Chondrocyte (in vitro differentiated cells): ENCODE results near the gene XPO6. TPM values are rescaled to one million over a fixed set of nuclear protein-coding genes. Genes with fewer than 3 reads are reported as not detected.
A peak's percentile ranks its signal among the peaks of the same experiment; 100 is the strongest.
"Not testable (repeated sequence)": the region's sequence is repeated elsewhere in the genome, so short reads cannot be mapped to it uniquely, and the experiment has no call there.

ENCODE experiments used
- DNase-seq: peaks from one replicate; pipeline ENCODE4 v3.0.0; 2021; ENCODE audit warnings: mixed read lengths, low spot score
- H3K27ac Mint-ChIP-seq: one replicate; pipeline ENCODE4 v1.8.0; 2021; ENCODE audit warnings: mild to moderate bottlenecking, moderate library complexity, mixed read lengths; ENCODE audit not compliant: unreplicated experiment
- H3K27me3 Mint-ChIP-seq: 2 replicates; pipeline ENCODE4 v1.8.0; 2021; ENCODE audit warnings: low read depth, mixed read lengths
- H3K36me3 Mint-ChIP-seq: 2 replicates; pipeline ENCODE4 v1.8.0; 2021; ENCODE audit warnings: low read depth, mixed read lengths
- H3K4me1 Mint-ChIP-seq: 2 replicates; pipeline ENCODE4 v1.8.0; 2021; ENCODE audit warnings: low read depth, mild to moderate bottlenecking, mixed read lengths
- H3K4me3 Mint-ChIP-seq: one replicate; pipeline ENCODE4 v1.8.0; 2021; ENCODE audit warnings: mild to moderate bottlenecking, moderate library complexity, mixed read lengths; ENCODE audit not compliant: unreplicated experiment
- H3K9me3 Mint-ChIP-seq: 2 replicates; pipeline ENCODE4 v1.8.0; 2021; ENCODE audit warnings: low read depth, mixed read lengths
- total RNA-seq: library from RNA; stranded (reverse); gene quantifications from 3 replicates; pipeline ENCODE4 v1.2.1, GENCODE V29; 2021
- TF ChIP-seq, protein P1 (sequence below): fragments of 200-600 bp; sonication (generic); IDR thresholded peaks from 2 replicates; pipeline ENCODE4 v1.5.0; 2021; ENCODE audit warnings: antibody characterized with exemption, mild to moderate bottlenecking, moderate library complexity

XPO6 gene
- total RNA-seq, 1 donor from 2014 or later = 124 TPM

DNA sequence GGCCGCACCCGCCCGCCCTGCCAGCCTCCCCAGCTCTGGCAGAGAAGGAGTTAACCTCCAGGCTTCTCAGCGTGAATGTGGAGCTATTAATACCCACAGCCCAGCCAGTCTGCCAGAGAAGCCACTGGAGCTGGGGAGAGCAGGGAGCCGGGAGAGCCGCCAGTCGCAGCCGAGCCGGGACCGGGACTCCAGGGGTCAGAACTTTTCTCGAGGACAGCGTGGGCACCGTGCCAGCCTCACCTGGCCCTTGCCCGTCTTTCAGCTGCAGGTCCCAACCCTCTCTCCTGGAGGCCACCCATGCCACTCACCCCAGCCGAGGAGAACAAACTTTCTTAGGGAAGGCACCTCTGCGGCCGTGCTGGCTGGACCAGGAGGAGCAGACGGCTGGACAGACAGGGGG, 46.8 kb upstream of the XPO6 start:
- Mint-ChIP-seq H3K4me1 (peaks cover 10% of the 10 kb centered on the region), H3K36me3 (peaks cover 2% of the 10 kb centered on the region), H3K27ac (no peak overlapping the region), H3K4me3 (peak overlapping the region; percentile 67), H3K9me3 (no peaks in the 10 kb centered on the region), H3K27me3 (peaks cover 26% of the 10 kb centered on the region)
- no peak for DNase-seq
- TF ChIP-seq, protein P1, sequence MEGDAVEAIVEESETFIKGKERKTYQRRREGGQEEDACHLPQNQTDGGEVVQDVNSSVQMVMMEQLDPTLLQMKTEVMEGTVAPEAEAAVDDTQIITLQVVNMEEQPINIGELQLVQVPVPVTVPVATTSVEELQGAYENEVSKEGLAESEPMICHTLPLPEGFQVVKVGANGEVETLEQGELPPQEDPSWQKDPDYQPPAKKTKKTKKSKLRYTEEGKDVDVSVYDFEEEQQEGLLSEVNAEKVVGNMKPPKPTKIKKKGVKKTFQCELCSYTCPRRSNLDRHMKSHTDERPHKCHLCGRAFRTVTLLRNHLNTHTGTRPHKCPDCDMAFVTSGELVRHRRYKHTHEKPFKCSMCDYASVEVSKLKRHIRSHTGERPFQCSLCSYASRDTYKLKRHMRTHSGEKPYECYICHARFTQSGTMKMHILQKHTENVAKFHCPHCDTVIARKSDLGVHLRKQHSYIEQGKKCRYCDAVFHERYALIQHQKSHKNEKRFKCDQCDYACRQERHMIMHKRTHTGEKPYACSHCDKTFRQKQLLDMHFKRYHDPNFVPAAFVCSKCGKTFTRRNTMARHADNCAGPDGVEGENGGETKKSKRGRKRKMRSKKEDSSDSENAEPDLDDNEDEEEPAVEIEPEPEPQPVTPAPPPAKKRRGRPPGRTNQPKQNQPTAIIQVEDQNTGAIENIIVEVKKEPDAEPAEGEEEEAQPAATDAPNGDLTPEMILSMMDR = no peak

DNA sequence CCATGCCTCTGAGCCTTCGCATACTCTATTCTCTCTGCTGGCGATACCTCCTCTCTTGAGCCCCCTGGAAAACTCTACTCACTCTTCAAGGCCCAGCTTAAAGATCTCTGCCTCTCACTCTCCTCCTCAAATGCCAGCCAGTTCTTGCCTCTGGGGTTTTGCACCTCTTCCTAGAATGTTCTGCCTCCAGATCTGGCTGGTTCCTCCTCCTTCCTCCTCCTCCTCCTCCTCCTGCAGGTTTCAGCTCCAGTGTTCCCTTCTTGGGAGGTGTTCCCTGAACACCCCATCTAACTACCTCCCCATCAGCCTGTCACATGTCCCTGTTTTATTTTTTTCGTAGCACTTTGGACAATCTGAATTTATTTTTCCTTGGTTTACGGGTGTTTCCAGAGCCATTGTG, 45.5 kb upstream of the XPO6 start:
- H3K27ac Mint-ChIP-seq = no peak overlapping the region
- no peaks in the 10 kb centered on the region for H3K36me3 Mint-ChIP-seq
- H3K4me1 Mint-ChIP-seq = peaks cover 10% of the 10 kb centered on the region
- no peak for DNase-seq
- peaks cover 19% of the 10 kb centered on the region for H3K27me3 Mint-ChIP-seq
- H3K9me3 Mint-ChIP-seq = peaks cover 7% of the 10 kb centered on the region
- no peak overlapping the region for H3K4me3 Mint-ChIP-seq
- TF ChIP-seq, protein P1 = no peak

DNA sequence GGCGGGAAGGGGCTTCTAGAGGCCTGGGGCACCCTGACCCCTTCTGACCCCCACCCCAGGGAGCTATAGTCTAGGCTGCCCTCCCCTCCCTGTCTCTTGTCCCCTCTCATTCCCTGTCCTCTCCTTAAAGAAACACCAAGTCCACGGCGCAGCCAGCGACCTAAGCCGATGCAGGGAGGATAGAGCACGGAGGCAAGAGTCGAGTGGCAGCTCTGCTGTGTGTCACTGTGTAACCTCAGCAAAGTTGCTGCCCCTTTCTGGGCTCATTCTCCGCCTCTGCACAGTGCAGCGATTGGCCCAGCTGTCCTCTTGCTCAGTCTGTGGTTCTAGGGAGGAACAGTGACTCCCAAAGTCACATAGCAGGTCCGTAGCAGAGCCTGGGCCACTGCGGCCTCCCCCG, 44.1 kb upstream of the XPO6 start:
- Mint-ChIP-seq H3K9me3 (peaks cover 7% of the 10 kb centered on the region), H3K27me3 (peaks cover 16% of the 10 kb centered on the region), H3K27ac (no peak overlapping the region), H3K4me3 (no peak overlapping the region), H3K4me1 (peaks cover 10% of the 10 kb centered on the region), H3K36me3 (no peaks in the 10 kb centered on the region)
- DNase-seq = no peak
- TF ChIP-seq, protein P1 = no peak

DNA sequence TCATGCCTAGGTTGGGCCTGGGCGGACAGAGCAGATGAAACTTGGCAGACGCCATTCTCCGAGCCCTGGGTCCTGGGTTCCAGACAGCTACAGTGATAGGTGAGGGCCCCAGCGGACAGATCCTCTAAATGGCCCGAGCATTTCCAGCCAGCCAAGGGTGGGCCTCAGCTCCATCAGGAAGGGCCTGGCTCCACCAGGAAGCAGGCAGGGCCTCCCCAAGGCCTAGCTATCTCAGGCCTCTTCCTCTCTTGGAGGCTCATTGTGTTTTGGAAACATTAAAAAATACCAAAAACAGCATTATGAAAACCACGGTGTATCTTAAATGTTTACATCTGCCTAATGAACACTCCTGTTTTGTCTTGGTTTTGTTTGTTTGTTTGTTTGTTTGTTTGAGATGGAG, 42.4 kb upstream of the XPO6 start:
- Mint-ChIP-seq H3K27ac (no peak overlapping the region), H3K4me3 (no peak overlapping the region), H3K9me3 (peaks cover 7% of the 10 kb centered on the region), H3K4me1 (peaks cover 4% of the 10 kb centered on the region), H3K36me3 (no peaks in the 10 kb centered on the region), H3K27me3 (peaks cover 12% of the 10 kb centered on the region)
- DNase-seq = no peak
- TF ChIP-seq, protein P1 = no peak

DNA sequence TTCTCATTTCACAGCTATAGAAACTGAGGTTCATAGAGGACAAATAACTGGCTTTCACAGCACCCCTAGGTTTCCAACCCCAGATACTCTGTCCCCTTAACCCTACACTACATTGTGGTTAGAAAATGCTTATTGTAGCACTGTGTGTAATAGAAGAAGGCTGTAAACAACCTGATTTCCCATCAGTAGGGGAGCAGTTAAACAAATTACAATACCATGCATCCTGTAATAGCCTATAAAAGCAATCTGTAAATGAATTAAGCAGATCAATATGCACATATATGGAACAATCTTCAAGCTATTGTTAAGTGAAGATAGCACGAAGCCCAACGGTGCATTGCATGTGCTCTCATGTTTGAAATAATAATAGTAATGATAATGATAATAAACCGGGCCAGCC, 39.2 kb upstream of the XPO6 start:
- TF ChIP-seq, protein P1 = no peak
- DNase-seq = no peak
- Mint-ChIP-seq H3K9me3 (peaks cover 7% of the 10 kb centered on the region), H3K4me1 (no peaks in the 10 kb centered on the region), H3K27ac (no peak overlapping the region), H3K36me3 (no peaks in the 10 kb centered on the region), H3K4me3 (no peak overlapping the region), H3K27me3 (peaks cover 12% of the 10 kb centered on the region)

DNA sequence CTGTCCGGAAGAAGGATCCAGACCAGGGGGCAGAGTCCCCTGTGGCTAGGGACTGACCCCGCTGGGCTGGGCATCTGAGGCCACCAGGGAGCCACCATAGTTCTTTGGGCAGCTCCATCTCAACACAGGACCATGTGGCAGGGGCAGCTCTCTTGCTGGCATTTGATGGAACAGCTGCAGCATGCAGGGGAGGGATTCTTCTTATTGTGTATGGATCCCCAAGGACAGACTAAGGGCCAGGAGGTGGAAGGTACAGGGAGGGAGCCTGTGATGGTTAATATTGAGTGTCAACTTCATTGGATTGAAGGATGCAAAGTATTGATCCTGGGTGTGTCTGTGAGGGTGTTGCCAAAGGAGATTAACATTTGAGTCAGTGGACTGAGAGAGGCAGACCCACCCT, 37.7 kb upstream of the XPO6 start:
- peaks cover 12% of the 10 kb centered on the region for H3K27me3 Mint-ChIP-seq
- H3K36me3 Mint-ChIP-seq, H3K4me1 Mint-ChIP-seq, DNase-seq, H3K4me3 Mint-ChIP-seq, H3K27ac Mint-ChIP-seq, H3K9me3 Mint-ChIP-seq: not testable (repeated sequence)
